Mesenchymal stem cell (in vitro differentiated cells and primary cell): ENCODE results near the gene MXD1.

ENCODE experiments used
- DNase-seq: peaks from one replicate; pipeline ENCODE4 v3.0.0-alpha.2; 2013
- H2AFZ ChIP-seq: one replicate; pipeline ENCODE4 v1.6.1; 2013; ENCODE audit warnings: low read depth, mild to moderate bottlenecking, control low read depth, inconsistent platforms, low read length, moderate library complexity
- H2AK5ac ChIP-seq: 2 replicates; pipeline ENCODE4 v1.6.1; 2013; ENCODE audit warnings: low read length, moderate library complexity, mild to moderate bottlenecking, inconsistent platforms; ENCODE audit not compliant: severe bottlenecking
- H2BK120ac ChIP-seq: one replicate; pipeline ENCODE4 v1.6.1; 2013; ENCODE audit warnings: low read depth, mild to moderate bottlenecking, inconsistent platforms, low read length, moderate library complexity
- H2BK12ac ChIP-seq, 2 experiments: one replicate each; pipeline ENCODE4 v1.6.1; 2013; ENCODE audit warnings: inconsistent platforms in 2 of 2, low read length in 2 of 2, mild to moderate bottlenecking in 2 of 2, moderate library complexity in 2 of 2, control low read depth in 1 of 2
- H2BK15ac ChIP-seq: one replicate; pipeline ENCODE4 v1.6.1; 2013; ENCODE audit warnings: mild to moderate bottlenecking, low read depth, inconsistent platforms; ENCODE audit not compliant: poor library complexity, severe bottlenecking
- H2BK5ac ChIP-seq: 2 replicates; pipeline ENCODE4 v1.6.1; 2013; ENCODE audit warnings: low read depth, mild to moderate bottlenecking, low read length, control low read depth, inconsistent platforms; ENCODE audit not compliant: poor library complexity, severe bottlenecking
- H3K14ac ChIP-seq, 2 experiments: one replicate each; pipeline ENCODE4 v1.6.1; 2013; ENCODE audit warnings: inconsistent platforms in 2 of 2, low read length in 2 of 2, control low read depth in 1 of 2, mild to moderate bottlenecking in 1 of 2, moderate library complexity in 1 of 2
- H3K18ac ChIP-seq, 2 experiments: one replicate each; pipeline ENCODE4 v1.6.1; 2013; ENCODE audit warnings: inconsistent platforms in 2 of 2, low read length in 2 of 2, control low read depth in 1 of 2, low read depth in 1 of 2, mild to moderate bottlenecking in 1 of 2
- H3K23ac ChIP-seq, 2 experiments: one replicate each; pipeline ENCODE4 v1.6.1; 2013; ENCODE audit warnings: inconsistent platforms in 2 of 2, low read length in 2 of 2, mild to moderate bottlenecking in 2 of 2, moderate library complexity in 2 of 2, control low read depth in 1 of 2
- H3K27ac ChIP-seq: 2 replicates; pipeline ENCODE4 v1.5.1; 2013; ENCODE audit warnings: mild to moderate bottlenecking, moderate library complexity, low read length, control low read depth, inconsistent platforms; ENCODE audit not compliant: poor library complexity, severe bottlenecking
- H3K27me3 ChIP-seq, 2 experiments: 2 replicates each; pipeline versions ENCODE4 v1.6.1 to v1.7.0; 2013; ENCODE audit warnings: low read length in 2 of 2, mild to moderate bottlenecking in 2 of 2, moderate library complexity in 2 of 2, control low read depth in 1 of 2, inconsistent platforms in 1 of 2; ENCODE audit not compliant: control insufficient read depth in 1 of 2, insufficient read depth in 1 of 2
- H3K36me3 ChIP-seq, 2 experiments: 2 replicates each; pipeline versions ENCODE4 v1.6.1 to v1.7.0; 2013; ENCODE audit warnings: low read length in 2 of 2, control low read depth in 1 of 2, inconsistent platforms in 1 of 2, low read depth in 1 of 2, mild to moderate bottlenecking in 1 of 2; ENCODE audit not compliant: insufficient read depth in 2 of 2, control insufficient read depth in 1 of 2
- H3K4ac ChIP-seq, 2 experiments: one replicate each; pipeline ENCODE4 v1.6.1; 2013; ENCODE audit warnings: inconsistent platforms in 2 of 2, low read length in 2 of 2, mild to moderate bottlenecking in 2 of 2, moderate library complexity in 2 of 2, control low read depth in 1 of 2, low read depth in 1 of 2
- H3K4me1 ChIP-seq: 2 replicates; pipeline ENCODE4 v1.6.1; 2013; ENCODE audit warnings: low read depth, low read length, control low read depth; ENCODE audit not compliant: control insufficient read depth, insufficient read depth
- H3K4me2 ChIP-seq: 2 replicates; pipeline ENCODE4 v1.6.1; 2013; ENCODE audit warnings: low read length, mild to moderate bottlenecking, inconsistent platforms; ENCODE audit not compliant: poor library complexity, severe bottlenecking
- H3K4me3 ChIP-seq, 2 experiments: 2 replicates each; pipeline versions ENCODE4 v1.5.1 to v1.7.0; 2013; ENCODE audit warnings: low read length in 2 of 2, mild to moderate bottlenecking in 2 of 2, control low read depth in 1 of 2, low read depth in 1 of 2; ENCODE audit not compliant: insufficient read depth in 1 of 2
- H3K79me1 ChIP-seq: replicated peaks from 2 replicates; pipeline ENCODE4 v1.6.1; 2013; ENCODE audit warnings: mild to moderate bottlenecking, control low read depth, low read length, inconsistent platforms; ENCODE audit not compliant: poor library complexity, severe bottlenecking
- H3K9ac ChIP-seq: 2 replicates; pipeline ENCODE4 v1.7.0; 2013; ENCODE audit warnings: mild to moderate bottlenecking, low read length, moderate library complexity
- H3K9me3 ChIP-seq: 2 replicates; pipeline ENCODE4 v1.7.0; 2013; ENCODE audit warnings: mild to moderate bottlenecking, low read length; ENCODE audit not compliant: control insufficient read depth
- H4K8ac ChIP-seq: one replicate; pipeline ENCODE4 v1.6.1; 2013; ENCODE audit warnings: inconsistent platforms, mild to moderate bottlenecking, low read length, moderate library complexity
- H4K91ac ChIP-seq: one replicate; pipeline ENCODE4 v1.6.1; 2013; ENCODE audit warnings: mild to moderate bottlenecking, low read length, inconsistent platforms
- WGBS: methylation state at CpG from one replicate; pipeline ENCODE4 v1.1.7; 2013; ENCODE audit warnings: mixed read lengths; 5-methylcytosine and 5-hydroxymethylcytosine counted together

The MXD1 gene

GRCh38 chr2:69958480-69958879 lies 43.6 kb downstream of the MXD1 start:
- Histone ChIP-seq H3K4me2 (no peak overlapping the region), H3K18ac (no peak overlapping the region), H3K27me3 (peaks cover 38 to 55% of the 10 kb centered on the region in 2 experiments), H2BK5ac (no peak overlapping the region), H4K8ac (no peak overlapping the region), H3K36me3 (no peaks in the 10 kb centered on the region), H3K4ac (no peak overlapping the region), H3K9me3 (no peaks in the 10 kb centered on the region), H3K9ac (no peak overlapping the region), H3K4me1 (no peaks in the 10 kb centered on the region), H3K23ac (no peak overlapping the region), H2BK120ac (no peak overlapping the region), H3K4me3 (no peak overlapping the region), H4K91ac (no peak overlapping the region), H3K14ac (no peak overlapping the region), H2AFZ (no peak overlapping the region), H3K27ac (no peak overlapping the region), H2AK5ac (no peak overlapping the region), H2BK12ac (no peak overlapping the region), H3K79me1 (no peaks in the 10 kb centered on the region), H2BK15ac (no peak overlapping the region)
- DNase-seq: no peak
- 90% methylated on average over 6 of the region's 6 CpGs for WGBS

DNA sequence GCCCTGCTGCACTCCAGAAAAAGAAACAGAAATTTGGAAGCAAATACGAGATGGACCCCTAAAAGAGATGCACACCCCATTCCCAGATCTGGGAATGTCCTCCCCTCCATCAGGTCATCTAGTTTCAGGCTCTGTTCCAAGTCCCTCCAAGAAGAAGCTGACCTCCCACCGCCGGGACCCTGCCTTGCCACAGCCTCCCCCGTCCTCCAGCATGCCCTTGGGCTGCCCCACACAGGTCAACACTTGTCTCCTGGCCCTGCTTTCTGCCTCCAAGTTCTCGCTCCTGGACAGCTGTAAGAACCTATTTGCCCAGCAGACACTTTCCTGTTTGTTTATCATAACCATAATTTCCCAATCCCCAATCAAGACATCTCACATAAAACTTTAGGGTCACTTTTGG lies 44.5 kb downstream of the MXD1 start:
- no peak overlapping the region for H3K4ac ChIP-seq
- no peaks in the 10 kb centered on the region for H3K4me1 ChIP-seq
- H2BK12ac ChIP-seq: no peak overlapping the region
- H3K79me1 ChIP-seq: no peaks in the 10 kb centered on the region
- H2BK120ac ChIP-seq: no peak overlapping the region
- no peak overlapping the region for H2AK5ac ChIP-seq
- H4K8ac ChIP-seq: no peak overlapping the region
- no peaks in the 10 kb centered on the region for H3K36me3 ChIP-seq
- H3K18ac ChIP-seq: no peak overlapping the region
- no peak overlapping the region for H2AFZ ChIP-seq
- no peak for DNase-seq
- no peaks in the 10 kb centered on the region for H3K9me3 ChIP-seq
- H2BK15ac ChIP-seq: no peak overlapping the region
- H3K14ac ChIP-seq: no peak overlapping the region
- H3K27ac ChIP-seq: no peak overlapping the region
- H3K27me3 ChIP-seq: peaks cover 38 to 55% of the 10 kb centered on the region in 2 experiments
- no peak overlapping the region for H3K23ac ChIP-seq
- H3K9ac ChIP-seq: no peak overlapping the region
- no peak overlapping the region for H4K91ac ChIP-seq
- 82% methylated on average over 5 of the region's 5 CpGs for WGBS
- H3K4me3 ChIP-seq: no peak overlapping the region
- no peak overlapping the region for H2BK5ac ChIP-seq
- H3K4me2 ChIP-seq: no peak overlapping the region

GRCh38 chr2:69960821-69961220 lies 45.9 kb downstream of the MXD1 start:
- WGBS: 88% methylated on average over 6 of the region's 6 CpGs
- Histone ChIP-seq H2BK12ac (no peak overlapping the region), H4K8ac (no peak overlapping the region), H3K18ac (no peak overlapping the region), H3K4me2 (no peak overlapping the region), H3K9me3 (no peaks in the 10 kb centered on the region), H3K4me3 (no peak overlapping the region), H4K91ac (no peak overlapping the region), H3K79me1 (no peaks in the 10 kb centered on the region), H2BK15ac (no peak overlapping the region), H3K23ac (no peak overlapping the region), H2AK5ac (no peak overlapping the region), H3K14ac (no peak overlapping the region), H3K9ac (no peak overlapping the region), H2BK5ac (no peak overlapping the region), H3K36me3 (no peaks in the 10 kb centered on the region), H3K27me3 (peaks cover 32 to 49% of the 10 kb centered on the region in 2 experiments), H2AFZ (no peak overlapping the region), H2BK120ac (no peak overlapping the region), H3K4me1 (no peaks in the 10 kb centered on the region), H3K27ac (no peak overlapping the region), H3K4ac (no peak overlapping the region)
- no peak for DNase-seq

DNA sequence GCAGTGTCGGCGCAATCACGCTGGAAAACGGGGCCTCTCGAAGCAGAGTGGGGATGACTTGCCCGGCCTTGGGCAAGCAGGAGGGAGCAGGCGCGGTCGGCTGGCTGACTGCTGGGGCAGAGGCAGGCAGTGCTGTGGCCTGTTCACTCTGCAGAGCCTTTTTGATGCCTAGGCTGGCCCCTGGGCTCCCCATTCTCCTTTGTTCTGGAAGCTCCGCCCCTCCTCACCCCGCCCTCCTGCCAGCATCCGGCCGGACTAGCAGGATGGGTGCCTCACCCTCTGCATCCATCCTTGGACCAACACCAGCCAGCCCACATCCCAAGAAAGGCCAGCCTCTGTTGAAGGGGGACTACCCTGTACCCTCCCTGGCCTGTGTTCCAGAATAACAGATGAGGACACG lies 46.6 kb downstream of the MXD1 start, which contains the start of gene ASPRV1:
ASPRV1 (minus strand) TSS at position 136 of the 400 bp plus-strand sequence. CDS start 195 bp downstream, outside the sequence.
- H3K27me3 ChIP-seq: peaks cover 28 to 45% of the 10 kb centered on the region in 2 experiments
- H3K36me3 ChIP-seq: no peaks in the 10 kb centered on the region
- DNase-seq: no peak

More for the DNA sequence above, 46.6 kb downstream of the MXD1 start, which contains the start of gene ASPRV1:
- Histone ChIP-seq H2BK12ac (no peak within 1 kb of the TSS), H3K9me3 (no peaks in the 10 kb centered on the region), H3K9ac (no peak within 1 kb of the TSS), H3K4me1 (no peaks in the 10 kb centered on the region), H4K91ac (no peak within 1 kb of the TSS), H3K79me1 (no peaks in the 10 kb centered on the region), H2BK120ac (no peak within 1 kb of the TSS), H3K4me2 (no peak within 1 kb of the TSS), H3K23ac (no peak within 1 kb of the TSS), H3K14ac (no peak within 1 kb of the TSS), H2BK5ac (no peak within 1 kb of the TSS), H3K4me3 (no peak within 1 kb of the TSS), H2BK15ac (no peak within 1 kb of the TSS), H3K18ac (no peak within 1 kb of the TSS), H3K4ac (no peak within 1 kb of the TSS), H4K8ac (no peak within 1 kb of the TSS), H2AK5ac (no peak within 1 kb of the TSS), H2AFZ (no peak within 1 kb of the TSS), H3K27ac (no peak within 1 kb of the TSS)
- WGBS: 86% methylated on average over 14 of the region's 14 CpGs
